WTC11 (cell line): ENCODE measurements around the gene ZNF683. TPM values are rescaled to one million over a fixed set of nuclear protein-coding genes. Genes with fewer than 3 reads are reported as not detected.

ENCODE experiments used
- ATAC-seq: fragments of 200-7000 bp; cut with Tn5 transposase; 2 replicates; pipeline ENCODE4 v1.10.0; 2021; ENCODE audit warnings: mild to moderate bottlenecking, moderate library complexity
- CTCF ChIA-PET: fragments of 300-600 bp; sonication (Branson Sonifier 250); formaldehyde crosslinking; loops from one replicate; lab custom pipeline; 2021; ENCODE audit warnings: antibody characterized with exemption; lab: Charles Lee
- POLR2A ChIA-PET: fragments of 350-600 bp; sonication (Branson Sonifier 250); formaldehyde crosslinking; loops from one replicate; lab custom pipeline; 2021; ENCODE audit warnings: antibody characterized with exemption; lab: Charles Lee
- DNase-seq: peaks from one replicate; pipeline ENCODE4 v3.0.0; 2021; ENCODE audit warnings: low spot score
- H3K27ac Mint-ChIP-seq: 2 replicates; pipeline ENCODE4 v1.8.0; 2021; ENCODE audit warnings: mixed read lengths
- H3K27me3 Mint-ChIP-seq: 2 replicates; pipeline ENCODE4 v1.8.0; 2021; ENCODE audit warnings: low read depth, mild to moderate bottlenecking, moderate library complexity, mixed read lengths
- H3K36me3 Mint-ChIP-seq: 2 replicates; pipeline ENCODE4 v1.8.0; 2021; ENCODE audit warnings: mixed read lengths
- H3K4me1 Mint-ChIP-seq: 2 replicates; pipeline ENCODE4 v1.8.0; 2022; ENCODE audit warnings: mixed read lengths
- H3K4me3 Mint-ChIP-seq: 2 replicates; pipeline ENCODE4 v1.8.0; 2021; ENCODE audit warnings: mild to moderate bottlenecking, moderate library complexity, mixed read lengths
- H3K9me3 Mint-ChIP-seq: 2 replicates; pipeline ENCODE4 v1.8.0; 2021; ENCODE audit warnings: mixed read lengths
- ATF1 ChIP-seq: sonication (generic); formaldehyde crosslinking; IDR thresholded peaks from 2 replicates; pipeline ENCODE4 v1.8.1; 2023; ENCODE audit warnings: mild to moderate bottlenecking, moderate library complexity, missing genetic modification reagents
- FOXJ3 ChIP-seq: sonication (generic); formaldehyde crosslinking; IDR thresholded peaks from 2 replicates; pipeline ENCODE4 v1.9.0; 2021; ENCODE audit warnings: missing genetic modification reagents, mild to moderate bottlenecking, borderline replicate concordance
- GABPB1 ChIP-seq: sonication (generic); formaldehyde crosslinking; IDR thresholded peaks from 2 replicates; pipeline ENCODE4 v1.8.1; 2023; ENCODE audit warnings: mild to moderate bottlenecking, missing genetic modification reagents
- IRF2 ChIP-seq: sonication (generic); formaldehyde crosslinking; IDR thresholded peaks from 2 replicates; pipeline ENCODE4 v1.8.0; 2022; ENCODE audit warnings: low read depth, missing genetic modification reagents, borderline replicate concordance
- KAT7 ChIP-seq: sonication (generic); formaldehyde crosslinking; IDR thresholded peaks from 2 replicates; pipeline ENCODE4 v1.8.1; 2023; ENCODE audit warnings: missing genetic modification reagents, mild to moderate bottlenecking, borderline replicate concordance
- NFATC4 ChIP-seq: fragments of 250-450 bp; sonication (Bioruptor Pico); IDR thresholded peaks from 2 replicates; pipeline ENCODE4 v1.9.0; 2021; ENCODE audit warnings: mild to moderate bottlenecking
- NFYB ChIP-seq: sonication (generic); formaldehyde crosslinking; conservative IDR thresholded peaks from 2 replicates; pipeline ENCODE4 v1.8.0; 2022; ENCODE audit warnings: low read depth, missing genetic modification reagents
- NR3C1 ChIP-seq: sonication (generic); formaldehyde crosslinking; conservative IDR thresholded peaks from 2 replicates; pipeline ENCODE4 v1.8.1; 2023; ENCODE audit warnings: low read depth, mild to moderate bottlenecking, missing genetic modification reagents
- RORB ChIP-seq: fragments of 250-450 bp; sonication (Bioruptor Pico); IDR thresholded peaks from 2 replicates; pipeline ENCODE4 v1.9.0; 2021; ENCODE audit warnings: mild to moderate bottlenecking
- ZNF423 ChIP-seq: fragments of 250-450 bp; sonication (Bioruptor Pico); IDR thresholded peaks from 2 replicates; pipeline ENCODE4 v2.1.2; 2022; ENCODE audit warnings: mild to moderate bottlenecking, moderate library complexity
- ZNF671 ChIP-seq: fragments of 250-450 bp; sonication (Bioruptor Pico); IDR thresholded peaks from 2 replicates; pipeline ENCODE4 v1.8.0; 2021; ENCODE audit warnings: mild to moderate bottlenecking
- total RNA-seq: library from RNA; stranded (reverse); gene quantifications from 3 replicates; pipeline ENCODE4 v1.2.3, GENCODE V29; 2021
- TF ChIP-seq, protein P1 (sequence below): sonication (generic); formaldehyde crosslinking; IDR thresholded peaks from 2 replicates; pipeline ENCODE4 v1.8.1; 2023; ENCODE audit warnings: mild to moderate bottlenecking, missing genetic modification reagents
- TF ChIP-seq, protein P2 (sequence below): sonication (generic); formaldehyde crosslinking; IDR thresholded peaks from 2 replicates; pipeline ENCODE4 v1.8.0; 2023; ENCODE audit warnings: mild to moderate bottlenecking, missing genetic modification reagents
- TF ChIP-seq, protein P3 (sequence below): sonication (generic); formaldehyde crosslinking; conservative IDR thresholded peaks from 2 replicates; pipeline ENCODE4 v1.8.1; 2022; ENCODE audit warnings: mild to moderate bottlenecking, missing genetic modification reagents
- TF ChIP-seq, protein P4 (sequence below): fragments of 200-600 bp; IDR thresholded peaks from 2 replicates; pipeline ENCODE4 v1.8.0; 2022; ENCODE audit warnings: antibody characterized with exemption
- TF ChIP-seq, protein P5 (sequence below): sonication (generic); formaldehyde crosslinking; conservative IDR thresholded peaks from 2 replicates; pipeline ENCODE4 v1.8.1; 2023; ENCODE audit warnings: mild to moderate bottlenecking, low read depth, missing genetic modification reagents, moderate library complexity
- TF ChIP-seq, protein P6 (sequence below): sonication (generic); formaldehyde crosslinking; IDR thresholded peaks from 2 replicates; pipeline ENCODE4 v1.8.0; 2022; ENCODE audit warnings: mild to moderate bottlenecking, missing genetic modification reagents
- TF ChIP-seq, protein P7 (sequence below): sonication (generic); formaldehyde crosslinking; IDR thresholded peaks from 2 replicates; pipeline ENCODE4 v1.8.0; 2022; ENCODE audit warnings: mild to moderate bottlenecking, missing genetic modification reagents

ZNF683 gene
- total RNA-seq, 1 experiment from 2014 or later: not detected

DNA sequence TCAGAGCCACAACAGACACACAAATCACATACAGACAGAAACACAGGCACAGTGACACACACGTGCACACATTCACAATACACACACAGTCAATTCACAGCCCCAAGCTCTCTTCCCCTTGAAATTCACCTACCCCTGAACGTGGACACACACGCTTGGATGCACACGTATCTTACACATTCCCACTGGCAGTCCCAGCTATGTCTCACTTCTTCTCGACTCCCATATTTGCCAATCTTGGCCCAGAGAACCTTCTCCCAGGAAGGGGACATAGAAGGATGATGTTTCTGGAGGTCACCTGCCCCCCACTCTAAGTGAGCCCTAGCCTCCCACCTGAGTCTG is 20.2 kb downstream of the ZNF683 start (continued):
- TF ChIP-seq, protein P1, sequence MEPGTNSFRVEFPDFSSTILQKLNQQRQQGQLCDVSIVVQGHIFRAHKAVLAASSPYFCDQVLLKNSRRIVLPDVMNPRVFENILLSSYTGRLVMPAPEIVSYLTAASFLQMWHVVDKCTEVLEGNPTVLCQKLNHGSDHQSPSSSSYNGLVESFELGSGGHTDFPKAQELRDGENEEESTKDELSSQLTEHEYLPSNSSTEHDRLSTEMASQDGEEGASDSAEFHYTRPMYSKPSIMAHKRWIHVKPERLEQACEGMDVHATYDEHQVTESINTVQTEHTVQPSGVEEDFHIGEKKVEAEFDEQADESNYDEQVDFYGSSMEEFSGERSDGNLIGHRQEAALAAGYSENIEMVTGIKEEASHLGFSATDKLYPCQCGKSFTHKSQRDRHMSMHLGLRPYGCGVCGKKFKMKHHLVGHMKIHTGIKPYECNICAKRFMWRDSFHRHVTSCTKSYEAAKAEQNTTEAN (CRISPR knock-in tag): no peak
- no peak for TF ChIP-seq ZNF671 (CRISPR knock-in tag)
- no peak for TF ChIP-seq NR3C1 (CRISPR knock-in tag)
- TF ChIP-seq RORB (CRISPR knock-in tag): no peak
- TF ChIP-seq NFYB: no peak

DNA sequence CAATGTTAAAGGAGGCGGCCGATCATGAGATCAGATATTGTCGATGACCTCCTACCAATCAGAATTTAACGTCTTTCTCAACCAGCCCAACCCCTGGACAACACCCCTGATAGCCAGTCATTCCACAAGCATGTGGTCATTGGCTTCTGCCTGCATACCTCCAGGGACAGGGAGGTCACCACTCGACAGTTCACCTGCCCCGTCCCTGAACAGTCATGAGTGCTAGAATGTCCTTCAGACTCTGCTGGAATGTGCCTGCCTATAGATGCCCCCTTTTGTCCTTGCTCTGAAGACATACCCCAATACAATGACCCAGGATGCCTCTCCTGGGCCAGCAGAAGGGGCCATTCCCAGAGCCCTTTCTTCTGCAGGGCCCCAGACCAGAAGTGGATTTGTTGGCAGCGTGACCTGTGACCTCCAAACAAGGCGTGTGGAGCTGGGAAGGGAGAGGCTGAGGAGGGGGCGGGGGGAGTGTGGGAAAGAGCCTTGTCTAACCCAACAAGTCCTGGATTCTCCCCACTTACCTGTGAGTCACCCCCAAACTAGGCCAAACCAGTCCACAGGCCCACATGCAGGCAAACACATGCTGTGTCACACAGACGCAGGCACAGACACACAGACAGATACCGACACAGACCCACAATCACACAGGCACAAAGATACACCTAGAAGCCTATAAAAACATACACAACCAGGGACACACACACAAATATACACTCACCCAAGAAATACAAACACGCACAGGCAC is 20.8 kb downstream of the ZNF683 start:
- no peaks in the 10 kb centered on the region for H3K9me3 Mint-ChIP-seq
- peak overlapping the region; percentile 87 for H3K27ac Mint-ChIP-seq
- peaks cover 35% of the 10 kb centered on the region for H3K4me1 Mint-ChIP-seq
- no peaks in the 10 kb centered on the region for H3K36me3 Mint-ChIP-seq
- TF ChIP-seq ATF1 (CRISPR knock-in tag) (no peak), GABPB1 (peak; percentile 16; the same call in 1 of the 2 replicates), FOXJ3 (no peak)
- TF ChIP-seq, protein P2, sequence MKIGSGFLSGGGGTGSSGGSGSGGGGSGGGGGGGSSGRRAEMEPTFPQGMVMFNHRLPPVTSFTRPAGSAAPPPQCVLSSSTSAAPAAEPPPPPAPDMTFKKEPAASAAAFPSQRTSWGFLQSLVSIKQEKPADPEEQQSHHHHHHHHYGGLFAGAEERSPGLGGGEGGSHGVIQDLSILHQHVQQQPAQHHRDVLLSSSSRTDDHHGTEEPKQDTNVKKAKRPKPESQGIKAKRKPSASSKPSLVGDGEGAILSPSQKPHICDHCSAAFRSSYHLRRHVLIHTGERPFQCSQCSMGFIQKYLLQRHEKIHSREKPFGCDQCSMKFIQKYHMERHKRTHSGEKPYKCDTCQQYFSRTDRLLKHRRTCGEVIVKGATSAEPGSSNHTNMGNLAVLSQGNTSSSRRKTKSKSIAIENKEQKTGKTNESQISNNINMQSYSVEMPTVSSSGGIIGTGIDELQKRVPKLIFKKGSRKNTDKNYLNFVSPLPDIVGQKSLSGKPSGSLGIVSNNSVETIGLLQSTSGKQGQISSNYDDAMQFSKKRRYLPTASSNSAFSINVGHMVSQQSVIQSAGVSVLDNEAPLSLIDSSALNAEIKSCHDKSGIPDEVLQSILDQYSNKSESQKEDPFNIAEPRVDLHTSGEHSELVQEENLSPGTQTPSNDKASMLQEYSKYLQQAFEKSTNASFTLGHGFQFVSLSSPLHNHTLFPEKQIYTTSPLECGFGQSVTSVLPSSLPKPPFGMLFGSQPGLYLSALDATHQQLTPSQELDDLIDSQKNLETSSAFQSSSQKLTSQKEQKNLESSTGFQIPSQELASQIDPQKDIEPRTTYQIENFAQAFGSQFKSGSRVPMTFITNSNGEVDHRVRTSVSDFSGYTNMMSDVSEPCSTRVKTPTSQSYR (CRISPR knock-in tag): no peak
- TF ChIP-seq, protein P3, sequence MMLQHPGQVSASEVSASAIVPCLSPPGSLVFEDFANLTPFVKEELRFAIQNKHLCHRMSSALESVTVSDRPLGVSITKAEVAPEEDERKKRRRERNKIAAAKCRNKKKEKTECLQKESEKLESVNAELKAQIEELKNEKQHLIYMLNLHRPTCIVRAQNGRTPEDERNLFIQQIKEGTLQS (CRISPR knock-in tag): no peak
- POLR2A ChIA-PET: no interaction called here
- no peaks in the 10 kb centered on the region for H3K27me3 Mint-ChIP-seq
- no peak for DNase-seq
- CTCF ChIA-PET: interaction anchor here (0.6 to 2.0 kb wide), 6 partner anchors 12 to 149 kb away, joined by 3 to 9 read pairs (median 4); no protein-coding TSS in a partner anchor
- no peak overlapping the region for H3K4me3 Mint-ChIP-seq
- no peak for ATAC-seq

DNA sequence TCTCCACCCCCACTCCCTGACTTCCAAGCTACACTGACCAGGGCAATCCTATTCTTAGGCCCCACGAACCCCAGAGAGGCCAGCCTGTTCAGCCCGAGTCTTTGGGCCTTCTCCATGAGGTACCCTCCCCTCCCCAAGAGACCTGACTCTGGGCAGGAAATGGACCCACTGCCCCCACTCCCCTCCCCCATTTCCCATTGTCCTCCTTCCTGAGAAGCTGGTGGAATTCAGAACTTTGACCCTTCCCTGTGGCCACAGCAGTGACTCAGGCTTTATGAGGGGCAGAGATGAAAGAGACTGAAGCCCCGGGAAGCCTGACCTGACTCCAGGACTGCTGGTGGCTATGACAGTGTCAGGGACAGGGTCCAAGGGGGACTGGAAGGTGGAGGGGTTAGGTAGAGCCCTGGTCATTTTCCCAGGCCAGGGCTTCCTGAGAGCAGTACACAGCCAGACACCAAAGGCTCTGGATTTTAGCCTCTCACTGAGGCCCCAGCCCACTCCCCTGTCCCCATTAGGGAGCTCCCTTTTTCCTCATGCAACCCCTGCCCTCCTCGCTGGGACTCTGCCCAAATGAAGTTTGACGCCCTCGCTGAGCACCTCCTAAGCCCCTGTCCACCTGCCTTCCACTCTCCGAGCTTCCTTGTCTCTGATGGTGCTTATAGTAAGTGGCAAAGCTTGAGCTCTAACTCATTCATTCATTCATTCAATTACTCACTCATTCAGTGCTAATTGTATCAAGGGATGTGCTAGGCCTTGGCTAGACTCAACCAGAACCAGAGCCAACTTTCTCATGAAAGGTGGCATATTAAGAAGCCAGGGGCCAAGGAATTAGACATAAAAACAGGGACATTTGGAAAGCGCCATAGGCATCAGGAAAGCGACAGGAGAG is 21.6 kb downstream of the ZNF683 start:
- H3K36me3 Mint-ChIP-seq: no peaks in the 10 kb centered on the region
- H3K27ac Mint-ChIP-seq: peak overlapping the region; percentile 87
- H3K27me3 Mint-ChIP-seq: no peaks in the 10 kb centered on the region
- CTCF ChIA-PET: interaction anchor here (0.7 to 2.9 kb wide), 9 partner anchors 8 to 75 kb away, joined by 3 to 11 read pairs (median 5); no protein-coding TSS in a partner anchor
- no peak for DNase-seq
- POLR2A ChIA-PET: interaction anchor here (1.0 to 1.5 kb wide), 2 partner anchors 15 to 66 kb away, joined by 4 read pairs; no protein-coding TSS in a partner anchor
- no peaks in the 10 kb centered on the region for H3K9me3 Mint-ChIP-seq
- H3K4me1 Mint-ChIP-seq: peaks cover 34% of the 10 kb centered on the region
- no peak overlapping the region for H3K4me3 Mint-ChIP-seq
- ATAC-seq: peak; percentile 53
- TF ChIP-seq, protein P4, sequence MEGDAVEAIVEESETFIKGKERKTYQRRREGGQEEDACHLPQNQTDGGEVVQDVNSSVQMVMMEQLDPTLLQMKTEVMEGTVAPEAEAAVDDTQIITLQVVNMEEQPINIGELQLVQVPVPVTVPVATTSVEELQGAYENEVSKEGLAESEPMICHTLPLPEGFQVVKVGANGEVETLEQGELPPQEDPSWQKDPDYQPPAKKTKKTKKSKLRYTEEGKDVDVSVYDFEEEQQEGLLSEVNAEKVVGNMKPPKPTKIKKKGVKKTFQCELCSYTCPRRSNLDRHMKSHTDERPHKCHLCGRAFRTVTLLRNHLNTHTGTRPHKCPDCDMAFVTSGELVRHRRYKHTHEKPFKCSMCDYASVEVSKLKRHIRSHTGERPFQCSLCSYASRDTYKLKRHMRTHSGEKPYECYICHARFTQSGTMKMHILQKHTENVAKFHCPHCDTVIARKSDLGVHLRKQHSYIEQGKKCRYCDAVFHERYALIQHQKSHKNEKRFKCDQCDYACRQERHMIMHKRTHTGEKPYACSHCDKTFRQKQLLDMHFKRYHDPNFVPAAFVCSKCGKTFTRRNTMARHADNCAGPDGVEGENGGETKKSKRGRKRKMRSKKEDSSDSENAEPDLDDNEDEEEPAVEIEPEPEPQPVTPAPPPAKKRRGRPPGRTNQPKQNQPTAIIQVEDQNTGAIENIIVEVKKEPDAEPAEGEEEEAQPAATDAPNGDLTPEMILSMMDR: no peak
- no peak for TF ChIP-seq NFATC4 (CRISPR knock-in tag)
- TF ChIP-seq, protein P5, sequence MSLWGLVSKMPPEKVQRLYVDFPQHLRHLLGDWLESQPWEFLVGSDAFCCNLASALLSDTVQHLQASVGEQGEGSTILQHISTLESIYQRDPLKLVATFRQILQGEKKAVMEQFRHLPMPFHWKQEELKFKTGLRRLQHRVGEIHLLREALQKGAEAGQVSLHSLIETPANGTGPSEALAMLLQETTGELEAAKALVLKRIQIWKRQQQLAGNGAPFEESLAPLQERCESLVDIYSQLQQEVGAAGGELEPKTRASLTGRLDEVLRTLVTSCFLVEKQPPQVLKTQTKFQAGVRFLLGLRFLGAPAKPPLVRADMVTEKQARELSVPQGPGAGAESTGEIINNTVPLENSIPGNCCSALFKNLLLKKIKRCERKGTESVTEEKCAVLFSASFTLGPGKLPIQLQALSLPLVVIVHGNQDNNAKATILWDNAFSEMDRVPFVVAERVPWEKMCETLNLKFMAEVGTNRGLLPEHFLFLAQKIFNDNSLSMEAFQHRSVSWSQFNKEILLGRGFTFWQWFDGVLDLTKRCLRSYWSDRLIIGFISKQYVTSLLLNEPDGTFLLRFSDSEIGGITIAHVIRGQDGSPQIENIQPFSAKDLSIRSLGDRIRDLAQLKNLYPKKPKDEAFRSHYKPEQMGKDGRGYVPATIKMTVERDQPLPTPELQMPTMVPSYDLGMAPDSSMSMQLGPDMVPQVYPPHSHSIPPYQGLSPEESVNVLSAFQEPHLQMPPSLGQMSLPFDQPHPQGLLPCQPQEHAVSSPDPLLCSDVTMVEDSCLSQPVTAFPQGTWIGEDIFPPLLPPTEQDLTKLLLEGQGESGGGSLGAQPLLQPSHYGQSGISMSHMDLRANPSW (CRISPR knock-in tag): no peak
- TF ChIP-seq GABPB1: peak; percentile 60
- TF ChIP-seq ZNF423 (CRISPR knock-in tag): peak; percentile 22; the same call in 1 of the 2 replicates
- TF ChIP-seq, protein P6, sequence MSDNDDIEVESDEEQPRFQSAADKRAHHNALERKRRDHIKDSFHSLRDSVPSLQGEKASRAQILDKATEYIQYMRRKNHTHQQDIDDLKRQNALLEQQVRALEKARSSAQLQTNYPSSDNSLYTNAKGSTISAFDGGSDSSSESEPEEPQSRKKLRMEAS: peak; percentile 34; the same call in 1 of the 2 replicates
- no peak for TF ChIP-seq KAT7 (CRISPR knock-in tag)
- TF ChIP-seq, protein P7, sequence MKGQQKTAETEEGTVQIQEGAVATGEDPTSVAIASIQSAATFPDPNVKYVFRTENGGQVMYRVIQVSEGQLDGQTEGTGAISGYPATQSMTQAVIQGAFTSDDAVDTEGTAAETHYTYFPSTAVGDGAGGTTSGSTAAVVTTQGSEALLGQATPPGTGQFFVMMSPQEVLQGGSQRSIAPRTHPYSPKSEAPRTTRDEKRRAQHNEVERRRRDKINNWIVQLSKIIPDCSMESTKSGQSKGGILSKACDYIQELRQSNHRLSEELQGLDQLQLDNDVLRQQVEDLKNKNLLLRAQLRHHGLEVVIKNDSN (CRISPR knock-in tag): no peak
- no peak for TF ChIP-seq IRF2 (CRISPR knock-in tag)
